HEK293T (cell line): ENCODE data around the gene GZMA.

Experiments
- CTCF ChIA-PET: fragments of 350-600 bp; formaldehyde crosslinking; extraction: SDS; loops from one replicate; lab custom pipeline; 2021; ENCODE audit warnings: antibody characterized with exemption, inconsistent platforms; lab: Yijun Ruan, JAX
- POLR2A ChIA-PET: fragments of 350-600 bp; formaldehyde crosslinking; extraction: SDS; loops from one replicate; lab custom pipeline; 2020; ENCODE audit warnings: antibody characterized with exemption, inconsistent platforms; lab: Yijun Ruan, JAX
- DNase-seq: peaks from one replicate; pipeline ENCODE4 v3.0.0; 2012; ENCODE audit warnings: mixed read lengths; ENCODE audit errors: extremely low spot score
- ARNT ChIP-seq: fragments of 450-650 bp; IDR thresholded peaks from 2 replicates; pipeline ENCODE4 v1.6.1; 2017; ENCODE audit warnings: mild to moderate bottlenecking
- BHLHE40 ChIP-seq: fragments of 450-650 bp; IDR thresholded peaks from 2 replicates; pipeline ENCODE4 v1.6.1; 2016; ENCODE audit warnings: mild to moderate bottlenecking, moderate library complexity, borderline replicate concordance
- CTBP1 ChIP-seq: fragments of 450-650 bp; IDR thresholded peaks from 2 replicates; pipeline ENCODE4 v1.6.1; 2016; ENCODE audit warnings: borderline replicate concordance
- ELF4 ChIP-seq: fragments of 450-650 bp; IDR thresholded peaks from 2 replicates; pipeline ENCODE4 v1.6.1; 2017; ENCODE audit warnings: antibody characterized with exemption
- FOXA1 ChIP-seq: fragments of 450-650 bp; IDR thresholded peaks from 2 replicates; pipeline ENCODE4 v1.6.1; 2016; ENCODE audit warnings: mild to moderate bottlenecking
- FOXK2 ChIP-seq: fragments of 450-650 bp; IDR thresholded peaks from 2 replicates; pipeline ENCODE4 v1.6.1; 2016; ENCODE audit warnings: mild to moderate bottlenecking
- FOXM1 ChIP-seq: fragments of 450-650 bp; IDR thresholded peaks from 2 replicates; pipeline ENCODE4 v1.6.1; 2017; ENCODE audit warnings: mild to moderate bottlenecking, borderline replicate concordance
- HDGF ChIP-seq: fragments of 450-650 bp; IDR thresholded peaks from 2 replicates; pipeline ENCODE4 v1.6.1; 2017; ENCODE audit warnings: antibody characterized with exemption, borderline replicate concordance
- L3MBTL2 ChIP-seq: fragments of 450-650 bp; conservative IDR thresholded peaks from 2 replicates; pipeline ENCODE4 v1.6.1; 2016; ENCODE audit warnings: mild to moderate bottlenecking
- LEF1 ChIP-seq: fragments of 450-650 bp; IDR thresholded peaks from 2 replicates; pipeline ENCODE4 v1.6.1; 2017; ENCODE audit warnings: mild to moderate bottlenecking, borderline replicate concordance
- NFRKB ChIP-seq: fragments of 450-650 bp; IDR thresholded peaks from 2 replicates; pipeline ENCODE4 v1.6.1; 2016; ENCODE audit warnings: mild to moderate bottlenecking, moderate library complexity
- PKNOX1 ChIP-seq: fragments of 450-650 bp; IDR thresholded peaks from 2 replicates; pipeline ENCODE4 v1.6.1; 2016
- SP1 ChIP-seq: fragments of 450-650 bp; IDR thresholded peaks from 2 replicates; pipeline ENCODE4 v1.6.1; 2017
- SUZ12 ChIP-seq: fragments of 450-650 bp; IDR thresholded peaks from 2 replicates; pipeline ENCODE4 v1.6.1; 2016; ENCODE audit warnings: mild to moderate bottlenecking
- TARDBP ChIP-seq: fragments of 450-650 bp; IDR thresholded peaks from 2 replicates; pipeline ENCODE4 v1.6.1; 2016
- ZNF384 ChIP-seq: fragments of 450-650 bp; IDR thresholded peaks from 2 replicates; pipeline ENCODE4 v1.6.1; 2016

Gene GZMA

GRCh38 chr5:55151923-55152842, 49.7 kb downstream of the GZMA start:
- POLR2A ChIA-PET, result no interaction called here
- no peak for DNase-seq
- CTCF ChIA-PET, result no interaction called here
- TF ChIP-seq SUZ12 (no peak), FOXM1 (no peak), NFRKB (no peak), PKNOX1 (no peak), FOXA1 (no peak), CTBP1 (no peak), BHLHE40 (no peak), ELF4 (no peak), ZNF384 (no peak), L3MBTL2 (no peak), FOXK2 (no peak), SP1 (no peak), LEF1 (no peak), HDGF (no peak), TARDBP (no peak), ARNT (no peak)

DNA sequence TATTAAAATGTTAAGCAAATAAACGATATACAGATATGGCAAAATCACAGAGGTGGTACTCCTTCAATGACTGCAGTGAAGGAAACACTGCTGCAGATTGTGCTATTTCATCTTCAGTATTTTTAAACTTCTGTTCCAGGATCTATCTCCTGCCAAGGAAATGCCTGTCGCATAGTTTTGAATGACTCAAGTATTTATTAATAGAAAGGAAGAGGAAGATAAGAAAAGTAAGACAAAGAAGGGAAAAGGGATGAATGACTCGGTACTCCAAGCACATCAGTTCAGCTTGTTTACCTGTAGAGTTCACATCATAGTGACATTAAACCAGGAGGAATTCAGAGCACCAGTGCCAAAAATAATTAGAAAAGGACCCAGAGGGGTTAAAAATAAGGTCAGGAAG, 52.4 kb downstream of the GZMA start:
- TF ChIP-seq FOXM1 (no peak), ELF4 (no peak), CTBP1 (no peak), LEF1 (no peak), NFRKB (no peak), SUZ12 (no peak), FOXK2 (no peak), HDGF (no peak), ZNF384 (no peak), FOXA1 (no peak), ARNT (no peak), SP1 (no peak), PKNOX1 (no peak), L3MBTL2 (no peak)
- ChIA-PET POLR2A (no interaction called here), CTCF (no interaction called here)
- no peak for DNase-seq
